ENCODE data around the gene ZNF699. TPM values are rescaled to one million over a fixed set of nuclear protein-coding genes. Genes with fewer than 3 reads are reported as not detected.

Gene ZNF699
- total and polyA plus RNA-seq, 10 of the 15 experiments (the other 5 are each of a cell fraction or from before 2014, with no cell fraction given): 0.04 to 2.9 (median 1.7) TPM

DNA sequence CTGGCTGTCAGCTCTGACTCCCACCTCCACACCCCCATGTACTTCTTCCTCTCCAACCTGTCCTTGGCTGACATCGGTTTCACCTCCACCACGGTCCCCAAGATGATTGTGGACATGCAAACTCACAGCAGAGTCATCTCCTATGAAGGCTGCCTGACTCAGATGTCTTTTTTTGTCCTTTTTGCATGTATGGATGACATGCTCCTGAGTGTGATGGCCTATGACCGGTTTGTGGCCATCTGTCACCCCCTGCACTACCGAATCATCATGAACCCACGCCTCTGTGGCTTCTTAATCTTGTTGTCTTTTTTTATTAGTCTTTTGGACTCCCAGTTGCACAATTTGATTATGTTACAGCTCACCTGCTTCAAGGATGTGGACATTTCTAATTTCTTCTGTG lies 58.4 kb downstream of the ZNF699 start:
- ChIA-PET RAD21 (ENCODE audit: unreplicated experiment) (no interaction called here), SMC1A (ENCODE audit: uncharacterized antibody, unreplicated experiment) (no interaction called here), CTCF (no interaction called here), POLR2A (no interaction called here)
- no peaks in the 10 kb centered on the region for H4K20me1 ChIP-seq (ENCODE audit: control insufficient read depth, insufficient read depth)
- no peaks in the 10 kb centered on the region for H3K4me1 ChIP-seq (ENCODE audit: control insufficient read depth, insufficient read depth, low read length)
- no peak overlapping the region for H3K9ac ChIP-seq (ENCODE audit: control insufficient read depth, insufficient read depth, low read length)
- intact Hi-C loops (cut with micrococcal nuclease; ENCODE audit: unreplicated experiment) (no loop called here), in situ Hi-C loops (cut with MboI) (no loop called here)
- H3K9me3 ChIP-seq (replicated peaks; ENCODE audit: control insufficient read depth, insufficient read depth, low read length): no peaks in the 10 kb centered on the region; the same call in 2 of the 3 replicates
- no peak overlapping the region for H3K4me3 ChIP-seq
- no peaks in the 10 kb centered on the region for H3K36me3 ChIP-seq (ENCODE audit: control insufficient read depth in 2 of 2, insufficient read depth in 2 of 2, low read length in 1 of 2)
- H3K27me3 ChIP-seq (replicated peaks in 1 of 2; ENCODE audit: control insufficient read depth in 2 of 2, insufficient read depth in 2 of 2, low read length in 1 of 2): no peaks in the 10 kb centered on the region
- no peak overlapping the region for H3K27ac ChIP-seq (ENCODE audit: control insufficient read depth, insufficient read depth)
- 11% methylated on average over 5 of the region's 5 CpGs for WGBS (ENCODE audit: insufficient coverage, insufficient replicate concordance, low lambda C conversion rate, missing lambda C conversion rate)
- BruUV-seq (replicated peaks): no TSS peak
- ATAC-seq (no peak), FAIRE-seq (no peak), DNase-seq (ENCODE audit: low read depth, low spot score) (no peak)
- no peak overlapping the region for H2AFZ ChIP-seq (ENCODE audit: control insufficient read depth, low read depth, low read length)
- H3K79me2 ChIP-seq (ENCODE audit: control insufficient read depth, insufficient read depth, low read length): no peaks in the 10 kb centered on the region
- no peak overlapping the region for H3K4me2 ChIP-seq (ENCODE audit: control insufficient read depth, insufficient read depth)
- no peak for TF ChIP-seq STAT1 (conservative IDR thresholded peaks at IDR 0.05)
- TF ChIP-seq SREBF1 (IDR thresholded peaks at IDR 0.05; ENCODE audit: low read length): no peak
- TF ChIP-seq IRF4 (IDR thresholded peaks at IDR 0.05; ENCODE audit: low read depth, low read length): no peak
- TF ChIP-seq, protein P1, sequence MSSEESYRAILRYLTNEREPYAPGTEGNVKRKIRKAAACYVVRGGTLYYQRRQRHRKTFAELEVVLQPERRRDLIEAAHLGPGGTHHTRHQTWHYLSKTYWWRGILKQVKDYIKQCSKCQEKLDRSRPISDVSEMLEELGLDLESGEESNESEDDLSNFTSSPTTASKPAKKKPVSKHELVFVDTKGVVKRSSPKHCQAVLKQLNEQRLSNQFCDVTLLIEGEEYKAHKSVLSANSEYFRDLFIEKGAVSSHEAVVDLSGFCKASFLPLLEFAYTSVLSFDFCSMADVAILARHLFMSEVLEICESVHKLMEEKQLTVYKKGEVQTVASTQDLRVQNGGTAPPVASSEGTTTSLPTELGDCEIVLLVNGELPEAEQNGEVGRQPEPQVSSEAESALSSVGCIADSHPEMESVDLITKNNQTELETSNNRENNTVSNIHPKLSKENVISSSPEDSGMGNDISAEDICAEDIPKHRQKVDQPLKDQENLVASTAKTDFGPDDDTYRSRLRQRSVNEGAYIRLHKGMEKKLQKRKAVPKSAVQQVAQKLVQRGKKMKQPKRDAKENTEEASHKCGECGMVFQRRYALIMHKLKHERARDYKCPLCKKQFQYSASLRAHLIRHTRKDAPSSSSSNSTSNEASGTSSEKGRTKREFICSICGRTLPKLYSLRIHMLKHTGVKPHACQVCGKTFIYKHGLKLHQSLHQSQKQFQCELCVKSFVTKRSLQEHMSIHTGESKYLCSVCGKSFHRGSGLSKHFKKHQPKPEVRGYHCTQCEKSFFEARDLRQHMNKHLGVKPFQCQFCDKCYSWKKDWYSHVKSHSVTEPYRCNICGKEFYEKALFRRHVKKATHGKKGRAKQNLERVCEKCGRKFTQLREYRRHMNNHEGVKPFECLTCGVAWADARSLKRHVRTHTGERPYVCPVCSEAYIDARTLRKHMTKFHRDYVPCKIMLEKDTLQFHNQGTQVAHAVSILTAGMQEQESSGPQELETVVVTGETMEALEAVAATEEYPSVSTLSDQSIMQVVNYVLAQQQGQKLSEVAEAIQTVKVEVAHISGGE (CRISPR knock-in tag; IDR thresholded peaks at IDR 0.05): no peak
- no peak for TF ChIP-seq NFYB (IDR thresholded peaks at IDR 0.05; ENCODE audit: insufficient read depth, low read depth, low read length)
- TF ChIP-seq KAT2A (conservative IDR thresholded peaks at IDR 0.05; ENCODE audit: control insufficient read depth, low read depth, low read length): no peak
- no peak for TF ChIP-seq POLR2AphosphoS5 (IDR thresholded peaks at IDR 0.05; ENCODE audit: low read length)
- TF ChIP-seq, protein P2, sequence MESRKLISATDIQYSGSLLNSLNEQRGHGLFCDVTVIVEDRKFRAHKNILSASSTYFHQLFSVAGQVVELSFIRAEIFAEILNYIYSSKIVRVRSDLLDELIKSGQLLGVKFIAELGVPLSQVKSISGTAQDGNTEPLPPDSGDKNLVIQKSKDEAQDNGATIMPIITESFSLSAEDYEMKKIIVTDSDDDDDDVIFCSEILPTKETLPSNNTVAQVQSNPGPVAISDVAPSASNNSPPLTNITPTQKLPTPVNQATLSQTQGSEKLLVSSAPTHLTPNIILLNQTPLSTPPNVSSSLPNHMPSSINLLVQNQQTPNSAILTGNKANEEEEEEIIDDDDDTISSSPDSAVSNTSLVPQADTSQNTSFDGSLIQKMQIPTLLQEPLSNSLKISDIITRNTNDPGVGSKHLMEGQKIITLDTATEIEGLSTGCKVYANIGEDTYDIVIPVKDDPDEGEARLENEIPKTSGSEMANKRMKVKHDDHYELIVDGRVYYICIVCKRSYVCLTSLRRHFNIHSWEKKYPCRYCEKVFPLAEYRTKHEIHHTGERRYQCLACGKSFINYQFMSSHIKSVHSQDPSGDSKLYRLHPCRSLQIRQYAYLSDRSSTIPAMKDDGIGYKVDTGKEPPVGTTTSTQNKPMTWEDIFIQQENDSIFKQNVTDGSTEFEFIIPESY (IDR thresholded peaks at IDR 0.05): no peak
- TF ChIP-seq, protein P3, sequence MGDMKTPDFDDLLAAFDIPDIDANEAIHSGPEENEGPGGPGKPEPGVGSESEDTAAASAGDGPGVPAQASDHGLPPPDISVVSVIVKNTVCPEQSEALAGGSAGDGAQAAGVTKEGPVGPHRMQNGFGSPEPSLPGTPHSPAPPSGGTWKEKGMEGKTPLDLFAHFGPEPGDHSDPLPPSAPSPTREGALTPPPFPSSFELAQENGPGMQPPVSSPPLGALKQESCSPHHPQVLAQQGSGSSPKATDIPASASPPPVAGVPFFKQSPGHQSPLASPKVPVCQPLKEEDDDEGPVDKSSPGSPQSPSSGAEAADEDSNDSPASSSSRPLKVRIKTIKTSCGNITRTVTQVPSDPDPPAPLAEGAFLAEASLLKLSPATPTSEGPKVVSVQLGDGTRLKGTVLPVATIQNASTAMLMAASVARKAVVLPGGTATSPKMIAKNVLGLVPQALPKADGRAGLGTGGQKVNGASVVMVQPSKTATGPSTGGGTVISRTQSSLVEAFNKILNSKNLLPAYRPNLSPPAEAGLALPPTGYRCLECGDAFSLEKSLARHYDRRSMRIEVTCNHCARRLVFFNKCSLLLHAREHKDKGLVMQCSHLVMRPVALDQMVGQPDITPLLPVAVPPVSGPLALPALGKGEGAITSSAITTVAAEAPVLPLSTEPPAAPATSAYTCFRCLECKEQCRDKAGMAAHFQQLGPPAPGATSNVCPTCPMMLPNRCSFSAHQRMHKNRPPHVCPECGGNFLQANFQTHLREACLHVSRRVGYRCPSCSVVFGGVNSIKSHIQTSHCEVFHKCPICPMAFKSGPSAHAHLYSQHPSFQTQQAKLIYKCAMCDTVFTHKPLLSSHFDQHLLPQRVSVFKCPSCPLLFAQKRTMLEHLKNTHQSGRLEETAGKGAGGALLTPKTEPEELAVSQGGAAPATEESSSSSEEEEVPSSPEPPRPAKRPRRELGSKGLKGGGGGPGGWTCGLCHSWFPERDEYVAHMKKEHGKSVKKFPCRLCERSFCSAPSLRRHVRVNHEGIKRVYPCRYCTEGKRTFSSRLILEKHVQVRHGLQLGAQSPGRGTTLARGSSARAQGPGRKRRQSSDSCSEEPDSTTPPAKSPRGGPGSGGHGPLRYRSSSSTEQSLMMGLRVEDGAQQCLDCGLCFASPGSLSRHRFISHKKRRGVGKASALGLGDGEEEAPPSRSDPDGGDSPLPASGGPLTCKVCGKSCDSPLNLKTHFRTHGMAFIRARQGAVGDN (IDR thresholded peaks at IDR 0.05): no peak
- no peak for TF ChIP-seq RB1 (IDR thresholded peaks at IDR 0.05; ENCODE audit: borderline replicate concordance)
- TF ChIP-seq, protein P4, sequence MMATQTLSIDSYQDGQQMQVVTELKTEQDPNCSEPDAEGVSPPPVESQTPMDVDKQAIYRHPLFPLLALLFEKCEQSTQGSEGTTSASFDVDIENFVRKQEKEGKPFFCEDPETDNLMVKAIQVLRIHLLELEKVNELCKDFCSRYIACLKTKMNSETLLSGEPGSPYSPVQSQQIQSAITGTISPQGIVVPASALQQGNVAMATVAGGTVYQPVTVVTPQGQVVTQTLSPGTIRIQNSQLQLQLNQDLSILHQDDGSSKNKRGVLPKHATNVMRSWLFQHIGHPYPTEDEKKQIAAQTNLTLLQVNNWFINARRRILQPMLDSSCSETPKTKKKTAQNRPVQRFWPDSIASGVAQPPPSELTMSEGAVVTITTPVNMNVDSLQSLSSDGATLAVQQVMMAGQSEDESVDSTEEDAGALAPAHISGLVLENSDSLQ (IDR thresholded peaks at IDR 0.05): no peak
- no peak for TF ChIP-seq ASH2L (IDR thresholded peaks at IDR 0.05; ENCODE audit: borderline replicate concordance, low read depth)
- no peak for TF ChIP-seq CEBPB (IDR thresholded peaks at IDR 0.05; ENCODE audit: borderline replicate concordance in 1 of 2, low read depth in 2 of 2, low read length in 2 of 2)
- TF ChIP-seq EED (IDR thresholded peaks at IDR 0.05; ENCODE audit: low read depth): no peak
- TF ChIP-seq HDAC2 (IDR thresholded peaks at IDR 0.05): no peak
